GM19463 (cell line): ENCODE measurements around the gene HENMT1.
"Not testable (repeated sequence)": the region's sequence is repeated elsewhere in the genome, so short reads cannot be mapped to it uniquely, and the experiment has no call there.

Source experiments
- ATAC-seq: cut with Tn5 transposase; IDR thresholded peaks from one replicate; pipeline ENCODE4 v1.9.1; 2021; ENCODE audit warnings: mild to moderate bottlenecking, moderate library complexity; ENCODE audit not compliant: unreplicated experiment

The HENMT1 gene

DNA sequence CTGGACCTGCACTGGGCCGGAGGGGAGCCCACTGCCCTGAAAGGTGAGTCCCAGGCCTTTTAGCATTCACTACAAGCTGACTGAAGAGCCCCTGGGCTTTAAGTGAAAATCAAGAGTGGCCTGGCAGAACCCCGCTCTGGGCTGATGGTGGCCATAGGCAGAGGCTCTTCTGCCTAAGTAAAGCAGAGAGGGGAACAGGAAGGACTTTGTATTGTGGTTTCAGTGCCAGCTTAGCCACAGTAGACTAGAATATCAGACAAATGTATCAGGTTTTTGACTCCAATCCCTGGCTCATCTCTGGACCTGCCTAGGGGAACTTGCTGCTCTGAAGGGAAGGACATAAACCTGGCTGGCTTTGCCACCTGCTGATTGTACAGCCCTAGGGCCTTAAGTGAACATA, 10.2 kb upstream of the HENMT1 start:
- ATAC-seq, result no peak

DNA sequence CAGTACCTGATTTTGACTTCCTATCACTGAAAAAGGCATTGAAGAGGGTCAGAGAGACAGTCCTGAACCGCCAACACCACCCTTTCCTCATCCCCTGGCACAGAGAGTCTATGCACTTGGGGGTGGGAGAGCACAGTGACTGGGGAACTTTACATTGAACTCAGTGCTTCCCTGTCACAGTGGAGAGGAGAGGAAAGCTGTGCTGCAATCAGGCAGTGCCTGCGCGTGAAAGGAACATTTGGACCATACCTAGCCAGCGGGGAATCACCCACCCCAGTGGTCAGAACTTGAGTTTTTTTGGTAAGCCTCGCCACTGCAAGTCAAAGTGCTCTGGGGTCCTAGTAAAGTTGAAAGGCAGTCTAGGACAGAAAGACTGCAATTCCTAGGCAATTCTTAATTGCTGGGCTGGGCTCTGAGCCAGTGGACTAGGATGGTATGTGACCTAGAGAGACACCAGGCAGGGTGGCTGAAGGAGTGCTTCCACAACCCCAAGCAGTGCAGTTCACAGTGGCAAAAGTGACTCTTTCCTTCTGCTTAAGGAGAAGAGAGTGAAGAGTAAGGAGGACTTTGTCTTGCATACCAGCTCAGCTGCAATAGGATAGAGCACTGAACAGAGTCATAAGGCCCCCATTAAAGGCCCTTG, 9.4 kb upstream of the HENMT1 start:
- ATAC-seq, result no peak

DNA sequence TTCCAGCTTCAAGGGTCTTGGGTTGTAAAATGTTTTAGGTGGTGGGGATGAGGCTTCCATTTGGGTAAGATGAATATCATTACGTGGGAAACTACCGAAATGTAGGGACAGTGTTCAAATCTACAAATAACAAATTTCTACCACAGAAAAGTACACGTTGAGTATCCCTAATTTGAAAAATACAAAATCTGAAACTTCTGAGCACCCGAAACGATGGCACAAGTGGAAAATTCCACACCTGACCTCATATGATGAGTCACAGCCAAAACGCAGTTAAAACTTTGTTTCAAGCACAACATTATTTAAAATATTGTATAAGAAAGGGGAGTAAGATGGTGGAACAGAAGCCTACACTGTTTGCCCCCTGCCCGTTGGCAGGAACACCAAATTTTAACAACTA, 8.8 kb upstream of the HENMT1 start:
- ATAC-seq, result no peak

GRCh38 chr1:108668777-108669176, 7.9 kb upstream of the HENMT1 start:
- no peak for ATAC-seq

DNA sequence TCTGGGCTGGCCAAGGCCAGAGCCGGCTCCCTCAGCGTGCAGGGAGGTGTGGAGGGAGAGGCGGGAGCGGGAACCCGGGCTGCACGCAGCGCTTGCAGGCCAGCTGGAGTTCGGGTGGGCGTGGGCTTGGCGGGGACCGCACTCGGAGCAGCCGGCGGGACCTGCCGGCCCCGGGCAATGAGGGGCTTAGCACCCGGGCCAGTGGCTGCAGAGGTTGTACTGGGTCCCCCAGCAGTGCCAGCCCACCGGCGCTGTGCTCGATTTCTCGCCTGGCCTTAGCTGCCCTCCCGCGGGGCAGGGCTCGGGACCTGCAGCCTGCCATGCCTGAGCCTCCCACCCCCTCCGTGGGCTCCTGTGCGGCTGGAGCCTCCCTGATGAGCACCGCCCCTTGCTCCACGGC, 6.5 kb upstream of the HENMT1 start:
- not testable (repeated sequence) for ATAC-seq

GRCh38 chr1:108665771-108666170, 4.9 kb upstream of the HENMT1 start:
- ATAC-seq, result no peak

GRCh38 chr1:108665067-108665466, 4.2 kb upstream of the HENMT1 start:
- ATAC-seq, result no peak

DNA sequence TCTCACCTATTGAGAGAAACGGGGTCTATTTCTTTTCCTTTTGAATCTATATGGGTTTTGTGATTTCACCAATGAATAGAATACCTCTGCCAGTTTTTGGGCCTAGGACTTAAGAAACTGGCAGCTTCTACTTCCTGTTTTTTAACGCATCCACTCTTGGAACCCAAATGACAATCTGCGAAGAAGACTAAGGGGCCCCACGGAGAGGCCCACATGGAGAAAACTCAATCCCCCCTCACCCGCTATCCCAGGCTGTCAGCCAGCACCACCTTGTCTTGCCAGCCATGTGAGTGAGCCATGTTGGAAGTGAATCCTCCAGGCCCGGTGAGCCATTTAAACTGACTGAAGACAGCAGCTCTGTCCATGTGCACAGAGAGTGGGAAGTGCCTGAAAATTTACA, 3.6 kb upstream of the HENMT1 start:
- ATAC-seq, result no peak

DNA sequence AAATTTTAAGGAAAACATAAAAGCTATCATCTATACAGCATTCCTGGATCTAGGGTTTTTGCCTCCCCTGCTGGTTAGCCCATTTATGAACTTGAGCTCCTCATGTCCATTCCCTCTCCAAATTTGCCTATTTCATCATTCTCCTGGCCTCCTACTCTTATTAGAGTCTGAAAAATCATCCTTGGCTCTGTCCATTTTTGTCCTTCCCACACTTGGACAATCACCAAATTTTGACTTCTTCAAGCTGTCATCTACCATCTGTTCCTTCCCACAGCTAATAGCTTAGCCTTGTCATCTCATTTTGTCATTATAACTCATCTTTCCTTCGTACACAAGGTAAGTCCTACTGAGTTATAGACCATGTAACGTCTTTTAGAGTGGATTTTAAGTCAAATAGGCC, 2.2 kb upstream of the HENMT1 start:
- ATAC-seq, result no peak

- no peak for ATAC-seq
Observed at GRCh38 chr1:108657356-108658080, 3.4 kb downstream of the HENMT1 start.

DNA sequence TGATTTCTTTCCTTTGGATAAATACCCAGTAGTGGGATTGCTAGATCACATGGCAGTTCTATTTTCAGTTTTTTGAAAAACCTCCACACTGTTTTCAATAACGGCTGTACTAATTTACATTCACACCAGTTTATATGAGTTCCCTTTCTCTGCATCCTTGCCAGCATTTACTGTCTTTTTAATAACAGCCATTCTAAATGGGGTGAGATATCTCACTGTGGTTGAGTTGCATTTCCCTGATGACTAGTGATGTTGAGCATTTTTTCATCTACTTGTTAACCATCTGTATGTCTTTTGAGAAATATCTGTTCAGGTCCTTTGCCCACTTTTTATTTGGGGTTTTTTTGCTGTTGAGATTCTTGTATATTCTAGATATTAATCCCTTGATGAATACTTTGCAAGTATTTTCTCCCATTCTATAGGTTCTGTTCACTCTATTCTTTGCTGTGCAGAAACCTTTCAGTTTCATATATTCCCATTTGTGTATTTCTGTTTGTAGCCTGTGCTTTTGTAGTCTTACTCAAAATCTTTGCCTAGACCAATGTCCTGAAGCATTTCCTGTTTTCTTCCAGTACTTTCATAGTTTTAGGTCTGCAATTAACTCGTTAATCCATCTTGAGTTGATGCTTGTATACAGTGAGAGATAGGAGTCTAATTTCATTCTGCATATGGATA, 7.3 kb downstream of the HENMT1 start:
- no peak for ATAC-seq

GRCh38 chr1:108646648-108647269, 14.1 kb downstream of the HENMT1 start:
- peak; percentile 59 for ATAC-seq

DNA sequence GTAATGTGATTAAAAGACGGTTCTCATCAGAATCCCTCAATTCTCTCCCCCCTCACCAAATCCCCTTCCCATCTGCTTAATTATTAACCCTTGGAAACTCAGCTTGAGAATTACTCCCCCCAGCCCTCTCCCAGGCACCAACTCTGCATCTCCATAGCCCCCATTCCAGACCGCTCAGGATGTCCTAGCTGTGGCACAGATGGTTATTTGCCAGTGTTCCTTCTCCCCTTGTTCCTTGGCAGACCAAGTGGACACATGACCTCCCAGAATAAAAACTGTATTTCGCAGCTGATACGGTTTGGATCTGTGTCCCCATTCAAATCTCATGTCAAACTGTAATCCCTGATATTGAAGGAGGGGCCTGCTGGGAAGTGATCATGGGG, 14.6 kb downstream of the HENMT1 start:
- ATAC-seq, result no peak

DNA sequence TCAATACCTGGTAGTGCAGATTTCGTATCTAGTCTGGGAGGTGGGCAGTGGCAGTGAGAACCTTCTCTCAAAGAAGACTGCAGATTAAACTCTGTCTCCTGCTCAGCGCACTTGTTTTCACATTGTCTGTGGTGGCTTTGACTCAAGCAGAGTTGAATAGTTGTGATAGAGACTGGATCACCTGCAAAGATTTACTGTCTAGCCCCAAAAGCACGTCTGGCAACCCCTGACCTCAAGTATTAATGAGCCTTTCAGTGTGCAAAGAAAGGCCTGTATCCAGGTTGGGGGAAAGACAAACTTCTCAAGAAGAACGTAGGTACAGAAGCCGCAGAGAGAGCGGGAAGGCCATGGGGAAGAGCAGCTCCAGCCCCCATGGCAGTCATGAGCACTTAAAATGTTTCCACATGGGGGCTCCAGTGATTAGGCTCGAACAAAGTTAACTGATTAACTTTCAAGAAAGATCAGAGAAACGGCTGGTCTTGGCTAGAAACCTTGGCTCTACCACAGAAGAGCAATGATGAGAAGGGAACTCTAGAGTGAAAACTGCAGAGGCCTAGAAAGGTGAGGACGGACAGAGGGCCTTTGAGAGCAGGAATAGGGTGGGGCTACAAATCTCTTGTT, 15.2 kb downstream of the HENMT1 start:
- ATAC-seq, result no peak

DNA sequence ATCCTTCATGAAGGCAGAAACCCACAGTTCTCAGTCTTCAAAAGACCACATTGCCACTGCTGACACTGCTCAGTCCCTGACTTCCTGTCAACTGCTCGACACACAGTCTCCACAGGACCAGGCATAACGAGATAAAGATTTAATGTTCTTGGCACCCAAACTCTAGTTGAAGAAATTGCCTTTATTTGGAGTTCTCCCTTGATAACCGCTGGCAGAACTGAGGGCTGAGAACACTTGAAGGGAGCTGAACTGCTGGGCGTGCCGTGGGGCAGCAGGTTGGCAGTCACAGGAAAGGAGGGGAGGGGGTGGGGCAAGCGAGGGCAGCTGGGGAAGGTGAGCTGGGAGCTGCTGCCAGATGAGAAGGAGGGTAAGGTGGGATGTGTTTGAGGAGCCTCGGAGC, 15.9 kb downstream of the HENMT1 start:
- ATAC-seq, result no peak

- peak; percentile 44 for ATAC-seq
Observed at GRCh38 chr1:108643492-108644335, 17.2 kb downstream of the HENMT1 start.

- not testable (repeated sequence) for ATAC-seq
Observed at GRCh38 chr1:108640863-108641262, 20.0 kb downstream of the HENMT1 start.

- ATAC-seq, result no peak
Observed at GRCh38 chr1:108639899-108640560, 20.9 kb downstream of the HENMT1 start.

DNA sequence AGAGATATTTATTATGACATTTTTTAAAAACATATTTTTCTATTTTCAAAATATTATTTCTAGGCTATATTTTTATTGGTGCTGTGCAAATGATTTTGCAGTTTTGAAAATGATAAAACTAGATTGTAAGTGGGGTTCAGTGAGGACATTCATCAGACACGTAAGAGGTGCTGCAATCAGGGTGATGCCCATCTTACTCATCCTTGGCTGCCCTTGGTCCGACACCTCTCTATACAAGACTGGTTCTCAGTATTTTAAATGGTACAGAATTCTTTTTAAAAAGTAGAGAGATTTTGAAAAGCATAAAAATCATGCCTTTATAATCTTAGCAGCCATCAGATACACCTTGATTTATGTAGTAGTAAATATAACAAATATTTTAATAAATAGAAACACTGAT, 24.0 kb downstream of the HENMT1 start:
- no peak for ATAC-seq

GRCh38 chr1:108634521-108634920, 26.4 kb downstream of the HENMT1 start:
- ATAC-seq, result no peak
